ENCODE results near the gene EPS8L3.
A peak's percentile ranks its signal among the peaks of the same experiment; 100 is the strongest.

EPS8L3 gene

DNA sequence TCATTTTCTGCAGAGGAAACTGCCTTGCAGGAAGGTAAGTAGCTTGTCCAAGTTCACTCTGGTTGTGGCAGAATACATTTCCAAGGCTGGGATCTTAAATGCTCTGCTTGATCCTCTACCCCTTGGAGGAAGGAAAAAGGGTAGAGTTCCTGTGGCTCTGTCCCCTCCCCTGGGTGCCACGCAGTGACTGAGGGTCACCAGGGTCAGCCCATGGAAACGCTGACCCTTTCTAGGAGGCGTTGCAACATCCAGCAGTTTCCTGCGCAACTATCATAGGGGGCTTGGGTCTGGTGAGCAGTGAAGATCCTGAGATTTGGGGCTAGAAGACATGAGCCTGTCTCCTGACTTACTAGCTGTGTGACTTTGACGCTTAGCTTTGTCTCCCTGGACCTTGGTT lies 29.4 kb upstream of the EPS8L3 start:
- Histone ChIP-seq H3K36me3 (replicated peaks; ENCODE audit: low read depth, low read length) (no peaks in the 10 kb centered on the region), H2AFZ (ENCODE audit: low read depth, low read length) (no peak overlapping the region), H3K9ac (ENCODE audit: low read length) (no peak overlapping the region), H3K4me1 (ENCODE audit: low read length) (0 out of 2 replicates have a peak, but pooled peaks cover 4% of the 10 kb centered on the region), H3K27ac (ENCODE audit: low read length) (no peak overlapping the region), H3K4me2 (ENCODE audit: low read length) (no peak overlapping the region), H3K27me3 (ENCODE audit: low read depth, low read length) (no peaks in the 10 kb centered on the region), H3K4me3 (ENCODE audit: low read length) (no peak overlapping the region), H4K20me1 (ENCODE audit: insufficient read depth, low read length) (no peaks in the 10 kb centered on the region), H3K9me3 (ENCODE audit: insufficient read depth, low read length) (no peaks in the 10 kb centered on the region), H3K79me2 (ENCODE audit: low read length) (no peaks in the 10 kb centered on the region)
- no peak for TF ChIP-seq EZH2phosphoT487 (IDR thresholded peaks at IDR 0.05; ENCODE audit: low read depth)

DNA sequence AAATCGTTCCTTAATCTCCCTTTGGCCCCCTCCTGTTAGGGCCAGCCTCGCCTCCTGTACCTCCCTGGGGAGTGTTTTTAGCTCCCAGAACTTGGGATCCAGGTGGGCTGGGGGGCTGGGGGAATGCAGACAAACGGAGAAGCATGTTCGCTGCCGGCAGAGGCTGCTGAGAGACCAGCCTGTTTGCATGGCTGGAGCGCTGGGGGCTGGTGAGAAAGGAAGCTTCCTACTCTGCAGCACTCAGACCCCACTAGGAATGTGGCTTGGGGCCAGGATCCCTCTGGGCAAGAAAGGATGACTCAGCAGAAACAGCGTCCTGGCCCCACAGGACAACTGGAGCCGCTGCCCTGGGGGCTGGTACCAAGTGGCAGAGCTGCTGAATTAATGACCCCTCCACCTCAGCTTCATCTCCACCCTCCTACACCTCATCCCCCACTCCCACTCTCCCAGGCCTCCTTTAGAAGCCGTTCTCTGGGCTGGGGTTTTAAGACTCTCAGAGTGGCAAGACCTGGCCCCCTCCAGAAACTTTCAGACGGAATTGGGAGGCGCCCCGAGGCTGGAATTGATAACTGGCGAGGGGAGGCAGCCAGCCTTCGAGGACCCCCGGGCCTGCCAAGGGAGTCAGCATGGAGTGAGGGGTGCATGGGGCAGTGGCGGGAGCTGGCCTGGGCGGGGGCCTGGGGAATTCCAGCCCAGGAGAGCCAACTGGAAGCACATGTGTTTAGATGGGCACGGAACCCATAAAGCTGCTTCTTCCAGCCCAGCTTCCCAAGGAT lies 28.5 kb upstream of the EPS8L3 start:
- Histone ChIP-seq H3K4me2 (ENCODE audit: low read length) (no peak overlapping the region), H3K79me2 (ENCODE audit: low read length) (no peaks in the 10 kb centered on the region), H2AFZ (ENCODE audit: low read depth, low read length) (no peak overlapping the region)

DNA sequence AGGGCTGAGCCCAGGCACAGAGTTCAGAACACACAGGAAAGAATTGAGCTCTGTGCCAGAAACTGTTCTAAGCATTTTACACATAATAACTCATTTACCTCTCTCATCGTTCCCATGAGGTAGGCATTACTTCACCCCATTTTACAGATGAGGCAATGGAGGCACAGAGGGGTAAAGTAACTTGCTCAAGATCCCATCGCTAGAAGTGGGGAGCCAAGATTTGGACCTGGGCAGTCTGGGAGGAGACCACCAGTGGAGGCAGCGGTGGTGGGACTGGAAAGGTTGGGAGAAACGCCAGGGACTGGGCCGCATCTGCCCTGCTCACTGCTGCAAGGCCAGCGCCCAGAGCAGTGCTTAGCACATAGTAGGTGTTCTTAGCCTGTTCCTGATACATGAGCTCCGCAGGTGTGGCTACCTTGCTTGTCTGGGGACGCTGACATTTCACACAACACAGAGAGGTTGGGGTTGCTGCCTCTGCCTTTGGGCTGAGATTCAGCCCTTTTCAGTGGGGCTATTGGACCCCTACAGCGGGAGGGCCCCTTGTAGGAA lies 27.8 kb upstream of the EPS8L3 start:
- Histone ChIP-seq H3K9me3 (ENCODE audit: insufficient read depth, low read length) (no peaks in the 10 kb centered on the region), H4K20me1 (ENCODE audit: insufficient read depth, low read length) (no peaks in the 10 kb centered on the region), H3K4me1 (ENCODE audit: low read length) (0 out of 2 replicates have a peak, but pooled peaks cover 4% of the 10 kb centered on the region), H3K27ac (ENCODE audit: low read length) (no peak overlapping the region), H3K36me3 (replicated peaks; ENCODE audit: low read depth, low read length) (no peaks in the 10 kb centered on the region), H3K79me2 (ENCODE audit: low read length) (no peaks in the 10 kb centered on the region), H3K4me3 (ENCODE audit: low read length) (no peak overlapping the region), H2AFZ (ENCODE audit: low read depth, low read length) (no peak overlapping the region), H3K4me2 (ENCODE audit: low read length) (no peak overlapping the region), H3K27me3 (ENCODE audit: low read depth, low read length) (no peaks in the 10 kb centered on the region), H3K9ac (ENCODE audit: low read length) (no peak overlapping the region)
- no peak for TF ChIP-seq EZH2phosphoT487 (IDR thresholded peaks at IDR 0.05; ENCODE audit: low read depth)
- TF ChIP-seq, protein P1, sequence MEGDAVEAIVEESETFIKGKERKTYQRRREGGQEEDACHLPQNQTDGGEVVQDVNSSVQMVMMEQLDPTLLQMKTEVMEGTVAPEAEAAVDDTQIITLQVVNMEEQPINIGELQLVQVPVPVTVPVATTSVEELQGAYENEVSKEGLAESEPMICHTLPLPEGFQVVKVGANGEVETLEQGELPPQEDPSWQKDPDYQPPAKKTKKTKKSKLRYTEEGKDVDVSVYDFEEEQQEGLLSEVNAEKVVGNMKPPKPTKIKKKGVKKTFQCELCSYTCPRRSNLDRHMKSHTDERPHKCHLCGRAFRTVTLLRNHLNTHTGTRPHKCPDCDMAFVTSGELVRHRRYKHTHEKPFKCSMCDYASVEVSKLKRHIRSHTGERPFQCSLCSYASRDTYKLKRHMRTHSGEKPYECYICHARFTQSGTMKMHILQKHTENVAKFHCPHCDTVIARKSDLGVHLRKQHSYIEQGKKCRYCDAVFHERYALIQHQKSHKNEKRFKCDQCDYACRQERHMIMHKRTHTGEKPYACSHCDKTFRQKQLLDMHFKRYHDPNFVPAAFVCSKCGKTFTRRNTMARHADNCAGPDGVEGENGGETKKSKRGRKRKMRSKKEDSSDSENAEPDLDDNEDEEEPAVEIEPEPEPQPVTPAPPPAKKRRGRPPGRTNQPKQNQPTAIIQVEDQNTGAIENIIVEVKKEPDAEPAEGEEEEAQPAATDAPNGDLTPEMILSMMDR (IDR thresholded peaks at IDR 0.05; ENCODE audit: low read depth, low read length): no peak

More for the DNA sequence above, 28.5 kb upstream of the EPS8L3 start:
- no peaks in the 10 kb centered on the region for H3K9me3 ChIP-seq (ENCODE audit: insufficient read depth, low read length)
- H3K36me3 ChIP-seq (replicated peaks; ENCODE audit: low read depth, low read length): no peaks in the 10 kb centered on the region
- H4K20me1 ChIP-seq (ENCODE audit: insufficient read depth, low read length): no peaks in the 10 kb centered on the region
- TF ChIP-seq, protein P1 (IDR thresholded peaks at IDR 0.05; ENCODE audit: low read depth, low read length): no peak
- no peak for TF ChIP-seq EZH2phosphoT487 (IDR thresholded peaks at IDR 0.05; ENCODE audit: low read depth)
- no peak overlapping the region for H3K4me3 ChIP-seq (ENCODE audit: low read length)
- H3K4me1 ChIP-seq (ENCODE audit: low read length): 0 out of 2 replicates have a peak, but pooled peaks cover 4% of the 10 kb centered on the region
- no peak overlapping the region for H3K9ac ChIP-seq (ENCODE audit: low read length)
- H3K27ac ChIP-seq (ENCODE audit: low read length): no peak overlapping the region
- H3K27me3 ChIP-seq (ENCODE audit: low read depth, low read length): no peaks in the 10 kb centered on the region

DNA sequence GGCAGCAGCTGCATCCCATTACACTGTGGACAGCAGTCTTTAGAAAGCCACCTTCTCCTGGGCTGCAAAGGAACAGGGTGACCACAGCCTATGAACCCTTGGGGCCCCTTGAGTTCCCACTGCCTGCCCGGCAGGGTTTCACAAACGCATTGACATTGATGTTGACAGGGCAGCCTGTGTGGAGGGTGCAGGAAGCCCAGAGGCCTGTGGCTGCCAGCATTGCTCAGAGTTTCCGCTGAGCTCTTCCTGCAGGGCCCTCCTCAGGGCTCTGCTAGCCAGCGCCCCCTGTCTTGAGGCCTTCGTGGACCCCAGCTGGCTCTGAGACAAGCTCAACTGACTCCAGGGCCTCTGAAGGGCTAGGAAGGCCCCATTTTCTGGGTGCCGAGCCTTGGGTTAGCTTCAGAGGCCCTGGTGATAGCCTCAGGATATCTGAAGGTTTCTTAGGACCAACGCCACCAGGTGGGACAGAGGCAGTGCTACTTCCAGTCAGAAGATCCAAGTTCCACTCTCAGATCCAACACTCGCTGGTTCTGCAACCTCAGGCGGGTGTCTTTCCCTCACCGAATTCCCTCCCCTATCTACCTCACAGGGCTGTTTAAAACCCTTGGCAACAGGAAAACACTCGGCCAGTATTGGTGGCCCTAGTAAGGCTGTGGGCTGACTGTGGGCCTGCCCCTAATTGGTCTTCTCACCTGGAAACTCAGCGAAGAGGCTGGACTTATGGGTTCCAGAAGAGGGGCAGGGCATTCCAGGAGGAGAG lies 27.2 kb upstream of the EPS8L3 start:
- H3K9ac ChIP-seq (ENCODE audit: low read length): no peak overlapping the region
- no peaks in the 10 kb centered on the region for H4K20me1 ChIP-seq (ENCODE audit: insufficient read depth, low read length)
- H3K27ac ChIP-seq (ENCODE audit: low read length): no peak overlapping the region
- no peaks in the 10 kb centered on the region for H3K79me2 ChIP-seq (ENCODE audit: low read length)
- no peak overlapping the region for H3K4me2 ChIP-seq (ENCODE audit: low read length)
- 0 out of 2 replicates have a peak, but pooled peaks cover 4% of the 10 kb centered on the region for H3K4me1 ChIP-seq (ENCODE audit: low read length)
- no peak overlapping the region for H3K4me3 ChIP-seq (ENCODE audit: low read length)
- no peaks in the 10 kb centered on the region for H3K27me3 ChIP-seq (ENCODE audit: low read depth, low read length)
- H3K36me3 ChIP-seq (replicated peaks; ENCODE audit: low read depth, low read length): no peaks in the 10 kb centered on the region
- H3K9me3 ChIP-seq (ENCODE audit: insufficient read depth, low read length): no peaks in the 10 kb centered on the region
- H2AFZ ChIP-seq (ENCODE audit: low read depth, low read length): no peak overlapping the region
- TF ChIP-seq, protein P1 (IDR thresholded peaks at IDR 0.05; ENCODE audit: low read depth, low read length): peak; percentile 30; the same call in 1 of the 2 replicates
- TF ChIP-seq EZH2phosphoT487 (IDR thresholded peaks at IDR 0.05; ENCODE audit: low read depth): no peak
